GM21390 (cell line): ENCODE results near the gene PDGFD.
A peak's percentile ranks its signal among the peaks of the same experiment; 100 is the strongest.

Source experiments
- ATAC-seq: cut with Tn5 transposase; IDR thresholded peaks from one replicate; pipeline ENCODE4 v1.9.1; 2021; ENCODE audit not compliant: unreplicated experiment

Gene PDGFD

DNA sequence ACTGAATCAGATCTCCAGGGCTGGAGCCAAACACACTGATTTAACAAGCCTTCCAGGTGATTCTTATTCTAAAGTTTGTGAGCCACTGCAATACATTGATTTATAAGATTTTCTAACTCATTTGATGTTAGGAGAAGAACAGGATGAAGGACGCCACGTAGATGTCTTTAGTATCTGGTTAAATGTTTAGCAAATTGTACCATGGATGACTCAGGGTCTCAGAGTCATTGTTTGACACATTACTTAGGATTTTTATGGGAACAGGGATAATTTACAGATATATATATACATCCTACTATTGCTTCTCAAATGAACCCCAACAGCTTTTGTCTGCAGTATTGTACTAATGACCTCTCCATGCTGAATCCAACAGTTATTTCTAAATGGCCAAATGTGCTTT lies 270.6 kb downstream of the PDGFD start:
- ATAC-seq = no peak

DNA sequence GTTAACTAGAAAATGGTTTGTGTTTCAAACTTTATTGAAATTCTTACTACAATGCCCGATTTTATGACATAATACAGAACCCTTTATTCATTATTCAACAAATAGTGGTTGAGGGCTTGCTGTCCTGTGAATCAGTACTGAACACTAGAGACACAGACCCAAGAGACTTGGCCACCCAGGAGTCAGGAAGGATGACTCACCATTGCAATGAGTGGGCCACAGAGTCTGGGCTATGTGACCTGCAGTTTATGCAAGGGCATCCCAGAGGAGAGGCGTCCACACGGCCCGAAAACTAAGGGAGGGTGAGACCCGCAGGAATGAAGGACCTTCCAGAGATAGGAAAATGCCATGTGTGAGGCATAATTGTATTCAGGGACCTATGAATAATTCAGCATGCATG lies 271.3 kb downstream of the PDGFD start:
- no peak for ATAC-seq

DNA sequence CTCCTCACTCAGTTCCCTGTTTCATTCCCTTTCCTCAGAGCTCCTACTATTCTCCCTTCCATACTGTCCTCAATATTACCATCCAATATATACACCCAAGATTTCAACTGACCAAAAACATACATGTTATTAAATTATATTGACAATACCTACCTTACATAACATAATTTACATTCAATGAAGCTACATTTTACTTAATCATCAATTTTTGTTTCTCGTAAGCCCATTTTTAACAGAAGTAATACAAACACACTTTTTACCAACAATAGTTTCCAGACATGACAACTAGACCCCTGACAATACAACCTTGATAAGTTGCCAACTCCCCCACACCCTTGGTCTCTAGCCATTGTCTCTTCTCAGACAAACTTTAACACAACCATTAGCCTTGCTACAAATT lies 273.3 kb downstream of the PDGFD start:
- ATAC-seq = no peak

DNA sequence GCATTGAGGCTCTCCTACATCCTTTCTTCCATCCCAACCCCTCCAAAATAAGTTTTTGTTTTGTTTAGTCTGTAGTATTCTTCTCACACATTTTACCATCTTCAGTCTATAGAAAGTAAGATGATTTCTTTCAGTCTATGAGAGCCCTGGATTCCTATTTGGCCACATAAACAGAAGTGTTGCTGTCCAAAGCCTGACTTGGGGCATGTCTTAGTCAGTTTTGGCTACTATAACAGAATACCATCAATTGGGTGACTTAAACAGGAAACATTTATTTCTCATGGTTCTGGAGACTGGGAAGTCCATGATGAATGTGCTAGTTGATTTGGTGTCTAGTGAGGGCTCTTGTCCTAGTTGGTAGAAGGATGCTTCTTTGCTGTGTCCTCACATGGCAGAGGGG lies 274.3 kb downstream of the PDGFD start:
- ATAC-seq = no peak

DNA sequence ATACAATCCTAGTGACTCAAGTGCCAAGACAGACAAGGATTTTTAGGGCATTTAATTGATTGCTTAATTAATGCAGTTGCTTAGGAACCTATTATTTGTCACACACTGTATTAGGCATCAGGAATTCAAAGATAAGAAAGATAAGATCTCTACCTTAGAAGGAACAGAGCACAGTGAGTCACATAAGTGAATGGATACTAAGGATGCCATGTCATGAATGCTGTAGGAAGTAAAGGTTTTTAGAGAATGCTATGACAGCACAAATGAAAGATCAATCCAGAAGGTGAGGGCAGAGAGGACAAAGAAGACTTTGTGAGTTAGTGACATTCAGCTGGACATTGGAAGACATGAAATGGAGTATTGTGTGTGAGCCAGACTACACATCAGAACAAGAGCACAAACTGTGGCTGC lies 275.4 kb downstream of the PDGFD start:
- ATAC-seq = no peak

DNA sequence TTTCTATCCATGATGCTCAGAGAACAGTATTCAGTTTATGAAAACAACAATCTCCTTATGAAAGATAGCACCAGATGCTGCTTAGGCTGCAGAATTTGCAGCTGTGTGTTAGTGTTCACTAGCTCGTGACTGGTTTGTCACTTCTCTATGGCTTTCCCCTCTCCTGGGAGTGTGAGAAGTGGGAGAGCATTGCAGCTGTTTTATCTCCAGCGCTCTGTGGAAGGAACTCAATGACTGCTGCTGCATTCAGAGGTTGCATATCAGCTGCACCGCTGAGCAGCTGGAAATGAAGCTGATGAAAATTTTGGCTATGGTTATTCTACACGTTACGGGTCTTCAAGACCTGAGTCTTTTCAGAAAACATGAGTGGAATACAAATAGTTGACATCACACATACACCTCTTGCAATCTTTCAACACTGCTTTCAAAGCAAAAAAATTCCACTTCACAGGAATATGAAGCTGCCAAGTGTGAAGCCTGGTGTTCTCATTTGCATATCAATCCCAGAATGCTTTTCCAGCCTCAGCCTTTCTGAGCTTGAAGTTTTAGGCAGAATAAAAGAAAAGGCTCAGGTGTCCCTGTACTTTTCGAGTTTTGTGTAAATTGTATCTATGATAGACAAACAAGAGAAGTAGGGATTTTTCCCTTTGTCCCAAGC lies 276.8 kb downstream of the PDGFD start:
- ATAC-seq = peak; percentile 57

DNA sequence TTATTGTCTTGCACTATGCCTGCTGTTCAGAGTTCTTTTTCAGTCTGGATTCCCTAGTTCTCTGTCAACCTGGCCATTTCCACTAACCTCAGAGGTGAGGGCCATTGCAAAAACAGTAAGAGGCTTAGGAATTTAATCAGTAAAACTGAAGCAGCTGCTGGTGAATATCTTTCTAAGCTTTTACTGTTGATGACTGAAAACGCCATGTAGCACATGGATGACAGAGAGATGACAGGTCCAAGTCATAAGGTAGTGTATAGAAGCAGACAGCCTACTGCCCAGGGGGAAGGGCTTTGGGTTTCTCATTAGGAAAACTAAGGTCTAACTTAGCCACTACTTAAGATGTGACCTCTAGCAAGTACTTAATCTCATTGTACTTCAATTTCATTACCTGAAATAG lies 280.1 kb downstream of the PDGFD start:
- no peak for ATAC-seq

DNA sequence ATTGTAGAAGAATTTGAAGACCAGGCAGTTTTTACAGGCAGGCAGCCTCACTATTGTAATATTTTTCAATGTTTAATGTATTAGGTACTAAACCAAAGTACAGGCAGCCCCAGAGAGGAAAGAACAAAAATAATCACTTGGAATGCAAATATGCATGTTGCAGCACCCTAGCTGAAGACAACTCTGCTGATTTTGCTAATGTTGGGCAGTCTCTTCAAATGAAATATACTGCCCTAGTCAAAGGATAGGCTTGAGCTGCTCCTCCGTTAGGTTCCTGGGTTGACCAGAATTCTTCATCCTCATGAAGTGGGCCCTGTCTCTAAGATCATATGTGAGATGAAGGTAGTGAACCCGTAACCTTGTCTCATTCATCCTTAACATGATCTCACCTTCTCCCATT lies 280.7 kb downstream of the PDGFD start:
- no peak for ATAC-seq

DNA sequence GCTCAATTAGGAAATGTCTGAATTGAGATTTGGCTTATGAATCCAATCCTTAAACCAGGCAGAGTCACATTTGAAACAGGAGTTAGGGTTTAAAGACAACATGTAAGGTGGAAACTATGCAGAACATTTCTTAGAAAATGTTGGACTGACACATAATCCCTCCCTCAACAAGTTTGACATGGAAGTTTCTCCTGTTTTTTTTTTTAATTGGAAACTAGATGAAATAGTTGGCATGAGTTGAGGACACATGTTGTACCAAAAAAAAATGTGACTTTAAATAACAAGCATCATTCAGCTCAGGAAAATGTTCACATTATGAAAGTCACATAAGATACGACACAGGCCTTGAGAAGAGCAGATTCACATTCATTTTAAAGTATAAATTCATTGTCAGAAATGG lies 282.4 kb downstream of the PDGFD start:
- no peak for ATAC-seq

DNA sequence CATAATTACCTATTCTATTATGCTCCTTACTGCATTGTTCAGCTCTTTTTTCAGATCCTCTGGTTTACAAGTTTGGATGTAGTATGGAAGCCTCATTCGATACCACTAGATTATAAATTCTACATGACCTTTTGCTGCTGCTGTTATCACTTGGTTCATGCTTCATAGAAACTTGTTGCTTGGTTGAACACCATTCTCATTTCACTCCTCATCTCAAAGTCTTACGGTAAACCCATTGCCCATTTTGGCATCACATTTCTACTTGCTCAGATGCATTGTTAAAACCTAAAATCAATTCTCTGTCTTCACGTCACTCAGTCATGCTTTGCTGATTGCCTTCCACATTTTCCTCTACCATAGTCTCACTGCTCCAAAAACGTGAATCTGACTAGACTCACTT lies 283.0 kb downstream of the PDGFD start:
- peak; percentile 57 for ATAC-seq

DNA sequence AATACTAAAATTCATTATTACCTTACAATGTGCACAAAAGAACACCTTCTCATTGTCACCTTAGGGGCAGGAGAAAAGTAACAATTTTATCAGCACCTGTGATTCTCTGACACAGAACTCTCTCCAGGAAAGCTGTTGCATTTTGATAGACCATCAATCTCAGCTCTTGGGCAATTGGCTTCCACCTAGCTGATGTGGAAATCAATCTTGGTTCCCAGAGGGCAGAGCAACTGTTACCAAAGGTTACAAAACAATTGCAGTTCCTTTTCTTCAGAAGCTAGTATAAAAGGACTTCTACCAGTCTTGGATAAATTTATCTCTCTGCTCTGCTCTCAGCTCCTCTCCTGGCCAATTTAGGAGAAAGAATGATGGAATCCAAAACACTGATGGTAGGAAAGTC lies 285.3 kb downstream of the PDGFD start:
- ATAC-seq = no peak

DNA sequence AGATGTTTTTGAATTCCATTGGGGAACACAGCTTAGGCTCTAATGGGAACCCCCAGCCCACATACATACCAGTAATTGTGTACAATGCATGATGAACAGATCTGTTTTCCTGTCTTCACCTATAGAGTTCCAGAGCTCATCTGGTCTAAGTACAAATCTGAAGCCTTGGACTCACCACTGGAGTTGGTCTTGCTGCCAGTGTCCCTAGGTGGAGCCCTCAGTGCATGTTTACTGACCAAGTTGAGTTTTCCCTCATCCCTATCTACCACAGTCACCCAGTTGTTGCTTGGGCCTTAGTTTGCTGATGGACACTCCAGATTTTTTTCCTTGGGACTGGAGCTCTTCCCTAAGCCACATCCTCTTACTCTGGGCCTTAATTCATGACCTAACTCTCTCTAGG lies 286.7 kb downstream of the PDGFD start:
- ATAC-seq = no peak

DNA sequence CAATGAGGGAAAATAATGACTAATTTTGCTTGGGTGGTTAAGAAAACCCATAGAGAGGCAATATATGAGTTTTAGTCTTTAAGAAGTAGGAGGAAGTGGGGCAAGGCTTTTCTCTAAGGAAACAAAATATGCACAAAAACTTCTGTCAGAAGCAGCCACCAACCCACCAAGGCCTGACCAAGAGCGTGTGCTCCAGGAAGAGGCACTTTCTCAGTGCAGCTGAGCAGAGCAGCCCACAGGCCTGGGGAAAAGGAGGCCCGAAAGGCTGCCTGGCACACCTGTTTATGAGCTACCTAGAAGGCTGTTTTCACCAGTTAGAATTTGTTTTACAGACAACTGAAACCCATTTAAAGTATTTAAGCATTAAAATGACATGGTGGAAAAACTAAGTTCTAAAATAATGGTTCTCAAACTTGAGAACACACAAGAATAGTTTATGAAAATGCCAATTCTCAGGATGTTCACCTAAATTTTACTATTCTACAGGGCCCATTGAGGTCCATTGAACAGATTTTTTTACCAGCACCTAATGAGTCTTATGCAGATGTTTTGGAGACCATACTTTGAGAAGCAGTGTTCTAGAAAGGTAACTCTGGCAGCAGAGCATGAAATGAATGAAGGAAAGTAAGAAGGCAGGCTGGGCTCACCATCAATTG lies 288.0 kb downstream of the PDGFD start:
- peak; percentile 93 for ATAC-seq

DNA sequence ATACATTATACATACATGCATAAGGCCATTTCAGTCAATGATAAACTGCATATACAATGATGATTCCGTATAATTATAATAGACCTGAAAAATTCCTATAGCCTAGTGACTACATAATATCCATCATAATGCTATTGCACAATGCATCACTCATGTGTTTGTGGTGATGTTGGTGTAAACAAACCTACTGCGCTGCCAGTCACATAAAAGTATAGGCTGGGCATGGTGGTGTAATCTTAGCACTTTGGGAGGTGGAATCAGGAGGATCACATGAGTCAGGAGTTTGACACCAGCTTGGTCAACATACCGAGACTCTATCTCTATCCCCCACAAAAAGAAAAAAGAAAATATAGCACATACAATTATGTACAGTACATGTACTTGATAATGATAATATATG lies 291.2 kb downstream of the PDGFD start:
- no peak for ATAC-seq

DNA sequence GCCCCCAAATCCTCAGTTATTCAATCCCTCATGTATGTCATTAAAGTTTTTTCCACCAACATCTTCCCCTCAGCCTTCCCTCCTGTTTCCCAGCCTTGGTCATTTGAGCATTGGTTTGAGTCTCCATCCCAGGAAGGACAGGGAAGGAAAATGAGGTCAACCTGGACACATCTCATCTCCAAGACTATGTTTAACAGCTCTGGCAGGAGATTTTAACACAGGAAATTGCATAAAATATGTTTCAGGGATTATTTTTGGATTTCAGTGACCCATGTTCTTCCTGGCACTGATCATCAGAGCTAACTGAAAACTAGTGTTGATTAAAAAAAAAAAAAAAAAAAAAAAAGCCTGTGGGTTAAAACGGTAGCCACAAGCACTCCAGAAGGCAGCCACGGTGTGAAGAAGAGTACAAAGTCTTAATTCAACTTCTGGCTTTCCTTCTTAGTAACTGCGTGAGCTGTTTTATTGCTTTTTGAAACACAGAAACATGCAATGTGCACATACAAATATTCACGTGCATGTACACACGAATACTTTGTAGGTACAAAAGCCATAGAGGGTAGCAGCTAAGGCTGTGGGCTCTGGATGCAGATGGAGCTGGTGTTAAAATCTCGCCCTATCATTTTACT lies 291.9 kb downstream of the PDGFD start:
- ATAC-seq = no peak

DNA sequence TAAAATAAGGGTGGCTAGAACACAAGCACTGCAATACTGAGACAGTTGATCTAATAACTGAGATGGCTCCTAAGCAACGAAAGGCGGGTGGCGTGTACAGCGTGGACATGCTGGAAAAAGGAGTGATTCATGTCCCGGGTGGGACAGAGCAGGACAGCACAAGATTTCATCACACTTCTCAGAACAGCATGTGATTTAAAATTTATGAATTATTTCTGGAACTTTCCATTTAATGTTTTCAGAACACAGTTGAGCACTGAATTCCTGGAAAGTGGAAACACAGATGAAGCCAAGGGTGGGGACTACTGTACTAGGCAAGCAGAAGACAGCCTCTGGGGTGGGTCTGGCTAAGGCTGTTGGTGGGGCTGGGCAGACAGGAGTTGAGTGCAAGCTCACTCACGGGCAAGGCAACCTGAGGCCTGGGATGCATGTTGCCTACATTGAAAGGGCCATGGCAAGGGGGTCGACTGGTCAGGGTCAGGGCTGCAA lies 293.1 kb downstream of the PDGFD start:
- ATAC-seq = no peak

DNA sequence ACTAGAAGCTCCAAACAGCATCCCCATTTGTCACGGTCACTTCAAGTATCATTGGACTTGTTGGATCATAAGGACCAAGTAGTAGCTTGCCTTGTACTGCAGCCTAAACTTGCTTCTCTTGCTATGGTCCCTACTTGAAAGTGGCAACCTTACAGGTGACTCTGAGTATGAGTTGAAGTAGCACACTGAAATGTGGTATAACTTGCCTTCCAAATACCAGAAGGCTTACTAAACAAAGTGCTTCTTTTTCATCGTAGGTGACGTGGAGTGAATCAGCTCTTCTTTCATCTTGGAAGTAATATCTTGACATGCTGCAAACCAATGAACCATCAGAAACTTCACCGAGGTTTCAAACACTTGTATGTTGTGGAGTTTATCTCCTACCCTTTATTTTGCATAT lies 296.5 kb downstream of the PDGFD start:
- no peak for ATAC-seq

DNA sequence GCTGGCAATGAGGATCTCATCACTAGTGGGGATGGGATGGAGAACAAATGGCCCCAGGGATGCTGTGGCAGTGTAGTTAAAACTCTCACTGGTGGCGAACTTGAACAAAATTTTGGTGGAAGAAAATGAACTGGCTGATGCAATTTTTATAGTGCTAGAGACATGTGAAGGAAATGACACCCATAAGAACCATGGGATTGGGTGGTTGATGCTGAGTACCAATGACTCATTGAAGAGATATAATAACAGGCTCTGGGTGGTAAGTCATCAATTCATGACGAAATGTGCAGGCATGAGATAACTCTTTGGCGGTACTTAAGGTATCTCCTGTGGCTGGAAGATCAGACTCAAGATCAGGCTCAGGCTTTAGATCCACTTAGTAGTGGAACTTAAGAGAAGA lies 300.4 kb downstream of the PDGFD start:
- no peak for ATAC-seq

DNA sequence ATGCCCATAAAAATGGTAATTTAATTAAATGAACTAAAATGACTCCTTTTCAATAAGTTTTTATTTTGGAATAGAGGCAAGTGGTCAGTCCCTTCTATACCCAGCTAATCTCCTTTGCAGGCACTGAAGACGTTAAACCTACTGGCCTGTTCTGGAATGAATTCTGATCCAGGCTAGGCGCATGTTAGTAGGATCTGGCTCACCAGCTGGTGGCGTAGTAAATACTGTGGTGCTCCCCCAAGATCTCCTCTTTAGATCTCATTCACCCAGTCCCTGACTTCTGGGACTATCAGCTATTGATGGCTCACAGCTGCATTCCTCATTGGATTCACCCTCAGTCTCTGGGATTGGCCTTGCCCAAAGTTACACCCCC lies 301.2 kb downstream of the PDGFD start:
- ATAC-seq = no peak

DNA sequence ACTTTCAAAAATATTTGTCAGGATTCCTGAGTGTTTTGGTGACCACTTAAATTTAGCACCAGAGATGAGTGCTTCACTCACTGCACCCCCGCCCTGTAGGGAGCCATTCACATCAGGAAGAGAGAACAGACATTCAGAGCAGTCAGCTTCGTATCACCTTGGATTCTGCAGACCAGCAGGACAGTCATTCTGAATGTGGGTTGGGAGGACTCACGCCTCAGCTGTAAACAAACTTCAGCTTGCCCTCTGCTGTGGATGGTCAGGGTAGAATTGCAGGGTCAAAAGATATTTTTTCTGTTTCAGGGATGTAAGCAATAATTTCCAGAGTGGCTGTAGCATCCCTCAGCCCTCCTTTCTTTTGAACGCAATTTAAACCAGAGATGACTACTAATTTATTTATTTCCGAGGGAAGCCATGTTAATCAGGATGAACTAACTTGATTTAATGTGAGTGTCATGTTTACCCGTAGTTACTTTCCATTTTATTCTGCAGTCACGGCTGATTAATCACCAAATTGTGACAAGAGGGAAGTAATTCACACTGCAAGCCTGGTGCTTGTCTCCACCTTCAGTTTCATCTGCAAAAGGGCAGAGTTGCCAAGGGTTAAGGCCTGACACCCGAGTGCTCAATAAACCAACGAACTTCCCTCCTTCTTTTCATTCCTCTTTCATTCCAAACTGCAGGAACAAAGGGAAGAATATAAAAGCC lies 301.7 kb downstream of the PDGFD start:
- ATAC-seq = peak; percentile 85
